DMS79 treated with DMSO at 0.1 percent for 48 hours (cell line): ENCODE results near the gene ASCC3.
A peak's percentile ranks its signal among the peaks of the same experiment; 100 is the strongest.
"Not testable (repeated sequence)": the region's sequence is repeated elsewhere in the genome, so short reads cannot be mapped to it uniquely, and the experiment has no call there.

Source experiments
- DNase-seq: peaks from one replicate; lab custom pipeline; 2025; lab: John Stamatoyannopoulos, UW

The ASCC3 gene

GRCh38 chr6:100881707-100882040 lies 545 bp upstream of the ASCC3 start:
- no peak for DNase-seq

- no peak for DNase-seq
Measured at GRCh38 chr6:100880149-100880852, 828 bp downstream of the ASCC3 start.

- DNase-seq: no peak
Measured at GRCh38 chr6:100879317-100879716, 1.8 kb downstream of the ASCC3 start.

GRCh38 chr6:100877851-100878250 lies 3.3 kb downstream of the ASCC3 start:
- no peak for DNase-seq

- DNase-seq: no peak
Measured at GRCh38 chr6:100876251-100876650, 4.9 kb downstream of the ASCC3 start.

GRCh38 chr6:100865525-100865924 lies 15.6 kb downstream of the ASCC3 start:
- no peak for DNase-seq

GRCh38 chr6:100862063-100862462 lies 19.1 kb downstream of the ASCC3 start:
- DNase-seq: no peak

GRCh38 chr6:100856146-100856545 lies 25.0 kb downstream of the ASCC3 start:
- no peak for DNase-seq

GRCh38 chr6:100851819-100852218 lies 29.3 kb downstream of the ASCC3 start:
- no peak for DNase-seq

- DNase-seq: no peak
Measured at GRCh38 chr6:100850174-100850573, 31.0 kb downstream of the ASCC3 start.

GRCh38 chr6:100846276-100846675 lies 34.9 kb downstream of the ASCC3 start:
- no peak for DNase-seq

- no peak for DNase-seq
Measured at GRCh38 chr6:100845676-100846075, 35.5 kb downstream of the ASCC3 start.

- no peak for DNase-seq
Measured at GRCh38 chr6:100839419-100839818, 41.7 kb downstream of the ASCC3 start.

GRCh38 chr6:100838011-100838410 lies 43.1 kb downstream of the ASCC3 start:
- DNase-seq: no peak

- DNase-seq: no peak
Measured at GRCh38 chr6:100833972-100834574, 47.1 kb downstream of the ASCC3 start.

- not testable (repeated sequence) for DNase-seq
Measured at GRCh38 chr6:100829077-100829595, 52.0 kb downstream of the ASCC3 start.

GRCh38 chr6:100823041-100823440 lies 58.1 kb downstream of the ASCC3 start:
- DNase-seq: no peak

- no peak for DNase-seq
Measured at GRCh38 chr6:100818066-100818465, 63.1 kb downstream of the ASCC3 start.

GRCh38 chr6:100810015-100810414 lies 71.1 kb downstream of the ASCC3 start:
- no peak for DNase-seq

- DNase-seq: peak; percentile 29
Measured at GRCh38 chr6:100809346-100809745, 71.8 kb downstream of the ASCC3 start.

GRCh38 chr6:100808638-100809275 lies 72.4 kb downstream of the ASCC3 start:
- no peak for DNase-seq

- no peak for DNase-seq
Measured at GRCh38 chr6:100806296-100806695, 74.8 kb downstream of the ASCC3 start.
